Calu3 (cell line): ENCODE measurements around the gene ATF7IP. TPM values are rescaled to one million over a fixed set of nuclear protein-coding genes. Genes with fewer than 3 reads are reported as not detected.
A peak's percentile ranks its signal among the peaks of the same experiment; 100 is the strongest.

Experiments used
- BruUV-seq: library from RNA; stranded (reverse); fragments of 400-500 nt; replicated peaks from 2 replicates; lab custom pipeline; 2021; lab: Mats Ljungman, UMichigan
- CTCF ChIA-PET: fragments of 300-600 bp; sonication (Branson Sonifier 250); formaldehyde crosslinking; loops from one replicate; lab custom pipeline; 2022; ENCODE audit warnings: antibody characterized with exemption; lab: Charles Lee
- DNase-seq: peaks from one replicate; pipeline ENCODE4 v3.0.0; 2022
- H3K27ac Mint-ChIP-seq: one replicate; pipeline ENCODE4 v1.8.0; 2022; ENCODE audit warnings: mixed read lengths; ENCODE audit not compliant: unreplicated experiment
- H3K27me3 Mint-ChIP-seq: one replicate; pipeline ENCODE4 v1.8.0; 2022; ENCODE audit warnings: mixed read lengths; ENCODE audit not compliant: unreplicated experiment
- H3K36me3 Mint-ChIP-seq: one replicate; pipeline ENCODE4 v1.8.0; 2022; ENCODE audit warnings: mild to moderate bottlenecking, moderate library complexity, mixed read lengths; ENCODE audit not compliant: insufficient read depth, unreplicated experiment
- H3K4me1 Mint-ChIP-seq: one replicate; pipeline ENCODE4 v1.8.0; 2022; ENCODE audit warnings: mild to moderate bottlenecking, low read depth, mixed read lengths; ENCODE audit not compliant: unreplicated experiment
- H3K4me3 Mint-ChIP-seq: one replicate; pipeline ENCODE4 v1.8.0; 2022; ENCODE audit warnings: mild to moderate bottlenecking, low read depth, moderate library complexity, mixed read lengths; ENCODE audit not compliant: unreplicated experiment
- H3K9me3 Mint-ChIP-seq: one replicate; pipeline ENCODE4 v1.8.0; 2022; ENCODE audit warnings: low read depth, mixed read lengths; ENCODE audit not compliant: unreplicated experiment
- intact Hi-C: fragments of 100-400 bp; cut with micrococcal nuclease; formaldehyde crosslinking; loops from one replicate; pipeline ENCODE4 v1.10.0; 2022; ENCODE audit not compliant: unreplicated experiment
- total RNA-seq: library from RNA; stranded (reverse); gene quantifications from 2 replicates; pipeline ENCODE4 v1.2.3, GENCODE V29; 2022
- TF ChIP-seq, protein P1 (sequence below): fragments of 200-600 bp; IDR thresholded peaks from one replicate; pipeline ENCODE4 v1.8.0; 2022; ENCODE audit warnings: antibody characterized with exemption; ENCODE audit not compliant: unreplicated experiment

Gene ATF7IP
- total RNA-seq, 1 experiment from 2014 or later = 72.7 TPM

DNA sequence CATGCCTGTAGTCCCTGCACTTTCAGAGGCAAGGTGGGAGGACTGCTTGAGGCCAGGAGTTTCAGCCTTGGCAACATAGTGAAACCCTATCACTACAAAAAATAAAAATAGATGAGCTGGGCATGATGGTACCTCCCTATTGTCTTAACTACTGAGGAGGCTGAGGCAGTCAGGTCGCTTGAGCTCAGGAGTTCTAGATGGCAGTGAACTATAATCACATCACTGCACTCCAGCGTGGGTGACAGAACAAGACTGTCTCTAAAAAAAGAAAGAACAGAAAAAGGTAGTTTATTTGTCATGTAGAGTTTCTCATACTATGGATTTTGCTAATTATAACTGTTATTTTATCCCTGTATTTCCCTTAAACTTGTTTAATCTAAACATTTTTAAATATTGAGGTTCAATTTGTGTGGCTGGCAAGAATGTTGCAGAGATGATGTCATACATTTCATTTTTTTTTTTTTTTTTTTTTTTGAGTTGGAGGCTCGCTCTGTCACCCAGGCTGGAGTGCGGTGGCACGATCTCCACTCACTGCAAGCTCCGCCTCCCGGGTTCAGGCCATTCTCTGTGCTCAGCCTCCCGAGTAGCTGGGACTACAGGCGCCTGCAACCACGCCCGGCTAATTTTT, 39.7 kb upstream of the ATF7IP start:
- no peaks in the 10 kb centered on the region for H3K9me3 Mint-ChIP-seq
- intact Hi-C loops = no loop called here
- peaks cover 10% of the 10 kb centered on the region for H3K4me1 Mint-ChIP-seq
- CTCF ChIA-PET = no interaction called here
- H3K27me3 Mint-ChIP-seq = no peaks in the 10 kb centered on the region
- no peak for DNase-seq
- H3K36me3 Mint-ChIP-seq = no peaks in the 10 kb centered on the region
- no peak overlapping the region for H3K27ac Mint-ChIP-seq
- TF ChIP-seq, protein P1, sequence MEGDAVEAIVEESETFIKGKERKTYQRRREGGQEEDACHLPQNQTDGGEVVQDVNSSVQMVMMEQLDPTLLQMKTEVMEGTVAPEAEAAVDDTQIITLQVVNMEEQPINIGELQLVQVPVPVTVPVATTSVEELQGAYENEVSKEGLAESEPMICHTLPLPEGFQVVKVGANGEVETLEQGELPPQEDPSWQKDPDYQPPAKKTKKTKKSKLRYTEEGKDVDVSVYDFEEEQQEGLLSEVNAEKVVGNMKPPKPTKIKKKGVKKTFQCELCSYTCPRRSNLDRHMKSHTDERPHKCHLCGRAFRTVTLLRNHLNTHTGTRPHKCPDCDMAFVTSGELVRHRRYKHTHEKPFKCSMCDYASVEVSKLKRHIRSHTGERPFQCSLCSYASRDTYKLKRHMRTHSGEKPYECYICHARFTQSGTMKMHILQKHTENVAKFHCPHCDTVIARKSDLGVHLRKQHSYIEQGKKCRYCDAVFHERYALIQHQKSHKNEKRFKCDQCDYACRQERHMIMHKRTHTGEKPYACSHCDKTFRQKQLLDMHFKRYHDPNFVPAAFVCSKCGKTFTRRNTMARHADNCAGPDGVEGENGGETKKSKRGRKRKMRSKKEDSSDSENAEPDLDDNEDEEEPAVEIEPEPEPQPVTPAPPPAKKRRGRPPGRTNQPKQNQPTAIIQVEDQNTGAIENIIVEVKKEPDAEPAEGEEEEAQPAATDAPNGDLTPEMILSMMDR = no peak
- no peak overlapping the region for H3K4me3 Mint-ChIP-seq
- BruUV-seq = no TSS peak

DNA sequence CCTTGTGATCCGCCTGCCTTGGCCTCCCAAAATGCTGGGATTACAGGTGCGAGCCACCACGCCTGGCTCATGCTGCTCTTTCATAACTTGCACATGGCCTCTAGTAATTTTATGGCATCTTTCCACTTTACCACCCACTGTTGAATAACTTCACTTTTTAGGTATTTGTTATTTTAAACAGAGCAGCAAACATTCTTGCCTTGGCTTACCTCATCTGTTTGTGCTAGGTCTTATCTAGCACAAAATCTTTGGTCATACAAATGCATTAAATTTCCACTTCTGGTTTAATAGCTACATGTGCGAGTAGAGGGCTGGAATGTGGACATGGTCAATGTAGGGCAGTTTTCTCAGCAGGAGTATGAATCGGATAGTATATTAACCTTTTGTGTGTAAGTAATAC, 38.8 kb upstream of the ATF7IP start:
- CTCF ChIA-PET = no interaction called here
- Mint-ChIP-seq H3K9me3 (no peaks in the 10 kb centered on the region), H3K4me3 (no peak overlapping the region), H3K27ac (no peak overlapping the region), H3K36me3 (no peaks in the 10 kb centered on the region), H3K4me1 (peaks cover 10% of the 10 kb centered on the region), H3K27me3 (no peaks in the 10 kb centered on the region)
- intact Hi-C loops = no loop called here
- DNase-seq = no peak
- BruUV-seq = no TSS peak
- TF ChIP-seq, protein P1 = no peak

DNA sequence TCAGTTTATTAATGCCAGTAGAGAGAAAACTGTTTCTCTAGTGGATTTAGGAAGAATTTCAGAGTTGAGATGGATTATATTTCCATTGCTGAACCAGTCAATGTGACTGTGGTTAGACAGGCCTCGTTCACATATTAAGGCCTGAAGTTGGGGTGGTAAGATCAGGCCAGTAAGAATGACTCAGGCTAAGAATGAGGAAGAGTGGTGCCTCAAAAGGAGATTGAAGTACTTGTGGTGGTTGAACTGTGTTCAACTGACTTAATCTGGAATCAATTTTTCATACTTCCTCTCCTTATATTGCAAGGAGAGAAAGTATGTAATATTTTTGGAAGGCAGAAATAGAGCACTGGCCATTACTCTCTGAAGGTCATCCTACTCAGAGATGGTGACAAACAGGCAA, 37.8 kb upstream of the ATF7IP start:
- Mint-ChIP-seq H3K27ac (peak overlapping the region; percentile 67), H3K9me3 (no peaks in the 10 kb centered on the region), H3K4me1 (peaks cover 10% of the 10 kb centered on the region), H3K4me3 (peak overlapping the region; percentile 5), H3K36me3 (no peaks in the 10 kb centered on the region), H3K27me3 (no peaks in the 10 kb centered on the region)
- intact Hi-C loops = no loop called here
- DNase-seq = no peak
- CTCF ChIA-PET = no interaction called here
- BruUV-seq = no TSS peak
- TF ChIP-seq, protein P1 = no peak

DNA sequence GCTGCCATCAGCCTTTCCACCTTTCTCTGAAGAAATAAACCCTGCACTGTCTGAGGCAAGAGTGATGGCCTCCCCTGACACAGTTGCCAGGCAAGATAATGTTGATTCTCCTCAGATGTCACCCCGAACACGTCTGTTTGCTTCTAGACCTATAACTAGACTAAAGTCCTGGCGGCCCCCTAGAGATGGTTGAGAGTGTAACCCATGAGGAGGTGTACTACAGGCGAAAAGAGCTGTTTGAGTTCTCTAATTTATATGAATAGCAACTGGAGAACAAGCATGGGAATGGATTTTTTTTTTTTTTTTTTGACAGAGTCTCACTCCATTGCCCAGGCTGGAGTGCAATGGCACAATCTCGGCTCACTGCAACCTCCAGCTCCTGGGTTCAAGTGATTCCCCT, 33.0 kb upstream of the ATF7IP start:
- Mint-ChIP-seq H3K27me3 (no peaks in the 10 kb centered on the region), H3K4me3 (no peak overlapping the region), H3K4me1 (peaks cover 7% of the 10 kb centered on the region), H3K36me3 (no peaks in the 10 kb centered on the region), H3K9me3 (peaks cover 3% of the 10 kb centered on the region), H3K27ac (no peak overlapping the region)
- no peak for DNase-seq
- TF ChIP-seq, protein P1 = no peak
- no TSS peak for BruUV-seq
- CTCF ChIA-PET = no interaction called here
- intact Hi-C loops = no loop called here
